Upper lobe of left lung (tissue), 4 donors: ENCODE data around the gene SLC12A2.

Source experiments
- CTCF ChIP-seq, 6 experiments: fragments of 450-650 bp in 4 of 6; fragments of 200-600 bp in 2 of 6; sonication (generic) in 2 of 6; IDR thresholded peaks; one replicate each; pipeline ENCODE4 v1.5.1; 2016 to 2019; ENCODE audit warnings: antibody characterized with exemption in 6 of 6
- POLR2A ChIP-seq, 4 donors: fragments of 450-650 bp; IDR thresholded peaks; one replicate each; pipeline ENCODE4 v1.5.1; 2016 to 2017; ENCODE audit warnings: antibody characterized with exemption in 4 of 4, mild to moderate bottlenecking in 2 of 4

GRCh38 chr5:128082551-128083032 lies 974 bp upstream of the SLC12A2 start:
- TF ChIP-seq POLR2A (IDR thresholded peaks at IDR 0.05): no peak
- TF ChIP-seq CTCF (IDR thresholded peaks at IDR 0.05): no peak
